ENCODE results near the gene NRXN2.
"Not testable (repeated sequence)": the region's sequence is repeated elsewhere in the genome, so short reads cannot be mapped to it uniquely, and the experiment has no call there.

NRXN2 gene

DNA sequence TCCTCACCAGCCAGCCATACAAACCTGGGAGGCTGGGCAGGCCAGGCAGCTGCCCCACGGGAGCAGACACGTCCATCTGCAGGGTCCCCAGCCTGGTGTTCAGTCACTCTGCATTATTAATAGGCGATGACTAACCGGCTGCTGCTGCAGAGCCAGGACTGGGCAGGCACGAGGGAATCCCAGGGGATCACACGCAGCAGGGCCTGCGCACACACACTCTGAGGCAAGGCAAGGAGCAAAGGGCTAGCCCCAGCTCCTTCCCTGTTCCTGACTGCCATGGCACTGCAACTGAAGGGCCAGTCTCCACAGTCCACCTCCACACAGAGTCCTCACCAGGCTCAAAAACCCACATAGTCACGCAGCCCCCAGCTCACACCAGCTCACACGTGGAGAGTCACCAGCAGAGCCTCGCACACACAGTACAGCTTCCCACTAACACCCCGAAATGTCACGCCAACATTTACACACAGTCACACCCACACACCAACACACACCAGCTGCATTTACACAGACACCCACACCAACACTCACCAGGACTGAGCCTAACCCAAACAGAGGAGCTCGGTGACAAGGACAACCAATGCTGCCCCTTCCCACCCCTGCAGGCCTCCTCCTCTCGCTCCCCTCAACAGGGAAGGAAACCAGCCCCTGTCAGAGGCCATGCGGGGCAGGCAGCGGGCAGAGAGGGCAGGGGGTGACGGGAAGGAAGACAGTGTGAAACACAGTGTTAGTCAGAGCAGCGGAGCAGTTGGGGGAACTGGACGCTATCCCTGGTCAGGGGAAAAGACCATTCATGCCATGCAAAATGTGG is 47.3 kb downstream of the NRXN2 start:
- TF ChIP-seq, protein P1, sequence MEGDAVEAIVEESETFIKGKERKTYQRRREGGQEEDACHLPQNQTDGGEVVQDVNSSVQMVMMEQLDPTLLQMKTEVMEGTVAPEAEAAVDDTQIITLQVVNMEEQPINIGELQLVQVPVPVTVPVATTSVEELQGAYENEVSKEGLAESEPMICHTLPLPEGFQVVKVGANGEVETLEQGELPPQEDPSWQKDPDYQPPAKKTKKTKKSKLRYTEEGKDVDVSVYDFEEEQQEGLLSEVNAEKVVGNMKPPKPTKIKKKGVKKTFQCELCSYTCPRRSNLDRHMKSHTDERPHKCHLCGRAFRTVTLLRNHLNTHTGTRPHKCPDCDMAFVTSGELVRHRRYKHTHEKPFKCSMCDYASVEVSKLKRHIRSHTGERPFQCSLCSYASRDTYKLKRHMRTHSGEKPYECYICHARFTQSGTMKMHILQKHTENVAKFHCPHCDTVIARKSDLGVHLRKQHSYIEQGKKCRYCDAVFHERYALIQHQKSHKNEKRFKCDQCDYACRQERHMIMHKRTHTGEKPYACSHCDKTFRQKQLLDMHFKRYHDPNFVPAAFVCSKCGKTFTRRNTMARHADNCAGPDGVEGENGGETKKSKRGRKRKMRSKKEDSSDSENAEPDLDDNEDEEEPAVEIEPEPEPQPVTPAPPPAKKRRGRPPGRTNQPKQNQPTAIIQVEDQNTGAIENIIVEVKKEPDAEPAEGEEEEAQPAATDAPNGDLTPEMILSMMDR (IDR thresholded peaks at IDR 0.05; ENCODE audit: extremely low read depth, missing control alignments): no peak
- peak; percentile 43 for DNase-seq (ENCODE audit: low spot score)

DNA sequence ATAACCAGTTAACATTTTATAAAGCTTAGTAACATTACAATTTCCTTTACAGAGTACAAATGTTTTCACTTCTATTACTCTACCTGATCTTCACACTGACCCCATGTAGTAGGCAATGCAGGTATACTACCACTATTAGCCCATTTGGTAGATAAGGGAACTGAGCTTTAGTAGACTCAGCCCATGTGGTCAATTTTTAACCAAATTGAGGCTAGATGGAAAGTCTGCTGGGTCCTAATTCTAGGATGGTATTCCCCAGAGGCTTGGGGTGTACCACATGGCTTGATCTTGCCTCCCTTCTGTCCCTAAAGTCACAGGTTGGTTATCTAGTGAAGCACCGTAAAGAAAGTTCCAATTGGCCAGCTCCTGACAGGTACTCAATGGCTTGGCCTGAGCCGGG is 48.2 kb downstream of the NRXN2 start:
- peak; percentile 43 for DNase-seq (ENCODE audit: low spot score)
- TF ChIP-seq, protein P1 (IDR thresholded peaks at IDR 0.05; ENCODE audit: extremely low read depth, missing control alignments): no peak

DNA sequence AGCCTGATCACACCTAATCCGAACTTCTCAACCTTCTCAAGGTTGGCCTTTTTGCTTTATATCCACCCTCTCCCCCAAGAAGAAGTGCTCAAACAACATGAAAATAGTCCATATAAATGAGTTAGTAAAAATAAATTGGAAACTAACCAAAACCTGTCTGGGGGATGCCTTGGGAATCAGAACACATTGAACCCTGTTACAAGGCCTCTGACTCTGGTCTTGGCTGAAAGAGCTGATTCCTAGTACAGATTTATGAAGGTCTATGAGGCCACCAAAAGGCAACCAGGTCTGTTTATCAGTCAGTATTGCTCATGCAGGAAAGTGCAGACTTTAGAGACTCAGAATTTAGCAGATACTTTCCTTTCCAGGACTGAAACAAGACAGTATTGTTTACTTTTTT is 49.7 kb downstream of the NRXN2 start:
- TF ChIP-seq, protein P1 (IDR thresholded peaks at IDR 0.05; ENCODE audit: extremely low read depth, missing control alignments): no peak
- DNase-seq (ENCODE audit: low spot score): no peak

DNA sequence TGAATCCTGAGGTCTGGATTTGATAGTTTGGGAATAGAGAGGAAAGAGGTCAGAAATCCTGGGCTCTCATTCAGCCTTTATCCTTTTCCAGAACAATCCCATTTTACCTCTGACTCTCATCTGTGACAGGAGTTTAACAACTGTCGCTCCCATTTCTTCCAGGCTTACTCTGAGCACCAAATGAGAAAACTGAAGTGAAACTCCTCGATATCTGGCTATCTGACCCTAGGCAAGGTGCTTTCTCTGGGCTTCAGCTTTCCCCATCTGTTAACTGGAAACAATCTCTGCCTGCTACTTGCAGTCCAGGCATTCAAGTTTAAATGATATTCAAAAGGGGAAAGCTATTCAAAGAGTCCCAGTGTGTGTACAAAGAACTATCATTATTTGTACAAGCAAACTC is 50.1 kb downstream of the NRXN2 start:
- DNase-seq (ENCODE audit: low spot score): no peak

DNA sequence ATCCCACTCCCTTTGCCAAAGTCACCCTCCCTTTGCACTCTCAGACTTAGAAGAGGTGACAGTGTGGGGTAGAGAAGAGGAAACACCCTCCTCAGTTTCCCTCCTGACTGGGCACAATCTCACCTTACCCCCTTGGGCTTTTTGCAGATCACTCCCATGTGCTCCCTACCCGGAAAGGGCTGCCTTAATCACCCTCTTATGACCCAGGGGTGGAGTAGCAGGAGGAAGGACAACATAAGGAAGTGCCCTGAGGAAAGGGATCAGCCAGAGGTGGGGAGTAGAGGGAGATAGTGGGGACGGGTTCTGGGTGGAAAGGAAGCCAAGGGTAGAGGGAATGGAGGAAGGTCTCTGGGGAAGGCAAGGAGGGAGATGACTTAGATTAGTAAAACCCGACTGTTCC is 52.0 kb downstream of the NRXN2 start:
- DNase-seq (ENCODE audit: low spot score): no peak
- TF ChIP-seq, protein P1 (IDR thresholded peaks at IDR 0.05; ENCODE audit: extremely low read depth, missing control alignments): no peak

More for the DNA sequence above, 50.1 kb downstream of the NRXN2 start:
- TF ChIP-seq, protein P1 (IDR thresholded peaks at IDR 0.05; ENCODE audit: extremely low read depth, missing control alignments): no peak

DNA sequence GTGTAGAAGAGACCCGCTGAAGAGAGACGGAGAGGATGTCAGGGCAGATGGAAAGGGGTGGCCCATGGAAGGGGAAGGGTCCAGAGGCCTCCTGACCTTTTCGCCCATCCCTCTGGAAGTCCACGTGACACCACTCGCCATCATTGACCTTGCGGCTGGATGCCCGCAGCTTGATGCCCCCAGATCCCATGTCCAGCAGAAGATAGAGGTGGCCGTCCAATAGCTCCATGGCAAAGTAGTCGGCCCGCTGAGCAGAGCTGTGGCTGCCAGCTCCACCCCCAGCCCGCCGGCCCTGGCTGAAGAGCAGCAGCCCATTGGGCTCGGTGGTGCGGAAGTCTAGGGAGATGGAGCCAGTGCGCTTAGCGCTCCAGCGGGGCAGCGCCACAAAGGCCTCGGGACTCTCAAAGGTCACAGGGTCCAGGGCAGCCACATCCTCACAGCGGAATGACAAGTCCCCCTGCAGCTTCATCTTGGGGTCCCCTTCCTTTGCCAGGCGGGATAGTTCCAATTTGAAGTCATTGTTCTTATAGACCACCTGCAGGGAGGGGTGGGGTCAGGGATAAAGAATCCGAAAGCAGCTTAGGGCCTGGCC is 55.7 kb downstream of the NRXN2 start:
- TF ChIP-seq, protein P1 (IDR thresholded peaks at IDR 0.05; ENCODE audit: extremely low read depth, missing control alignments): no peak
- no peak for DNase-seq (ENCODE audit: low spot score)

DNA sequence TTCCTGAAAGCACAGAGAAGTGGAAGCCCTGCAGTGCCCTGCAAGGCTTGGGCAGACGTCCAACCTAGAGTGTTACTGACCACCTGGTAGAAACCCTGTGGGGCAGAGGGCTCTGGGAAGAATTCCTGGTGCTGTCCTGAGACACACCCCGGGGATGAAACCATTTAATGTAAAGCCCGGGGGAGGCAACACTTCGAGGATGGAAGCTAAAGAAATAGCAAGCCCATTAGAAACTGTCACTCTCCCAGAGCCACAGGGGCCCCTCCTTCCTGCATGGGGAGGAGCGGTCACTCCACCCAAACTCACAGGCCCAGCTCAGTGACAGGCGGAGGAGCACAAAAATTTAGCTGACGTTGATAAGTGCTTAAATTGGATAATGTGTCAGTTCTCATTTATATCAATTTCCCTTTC is 57.6 kb downstream of the NRXN2 start:
- TF ChIP-seq, protein P1 (IDR thresholded peaks at IDR 0.05; ENCODE audit: extremely low read depth, missing control alignments): no peak
- DNase-seq (ENCODE audit: low spot score): no peak

DNA sequence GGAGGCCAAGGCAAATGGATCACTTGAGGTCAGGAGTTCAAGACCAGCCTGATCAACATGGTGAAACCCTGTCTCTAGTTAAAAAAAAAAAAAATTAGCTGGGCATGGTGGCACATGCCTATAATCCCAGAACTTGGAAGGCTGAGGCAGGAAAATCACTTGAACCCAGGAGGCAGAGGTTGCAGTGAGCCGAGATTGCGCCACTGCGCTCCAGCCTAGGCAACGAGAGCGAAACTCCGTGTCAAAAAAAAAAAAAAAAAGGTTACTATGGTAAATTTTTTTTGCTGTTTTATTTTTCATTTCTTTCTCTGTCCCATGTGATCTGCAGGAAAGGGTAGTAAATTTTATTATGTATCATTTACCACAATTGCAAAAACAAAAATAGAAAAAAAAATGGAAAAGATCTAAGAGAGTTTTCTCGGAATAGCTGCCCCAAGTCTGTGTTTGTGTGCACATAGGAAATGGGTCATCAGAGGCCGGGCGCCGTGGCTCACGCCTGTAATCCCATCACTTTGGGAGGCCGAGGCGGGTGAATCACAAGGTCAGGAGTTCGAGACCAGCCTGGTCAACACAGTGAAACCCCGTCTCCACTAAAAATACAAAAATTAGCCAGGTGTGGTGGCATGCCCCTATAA is 58.6 kb downstream of the NRXN2 start:
- not testable (repeated sequence) for DNase-seq (ENCODE audit: low spot score)
